HPDE6-E6E7 (cell line): ENCODE results near the gene CPLX1.
A peak's percentile ranks its signal among the peaks of the same experiment; 100 is the strongest.
"Not testable (repeated sequence)": the region's sequence is repeated elsewhere in the genome, so short reads cannot be mapped to it uniquely, and the experiment has no call there.

ENCODE experiments used
- DNase-seq: peaks from one replicate; pipeline ENCODE4 v3.0.0; 2011; ENCODE audit warnings: missing footprints; ENCODE audit errors: extremely low spot score

The CPLX1 gene

DNA sequence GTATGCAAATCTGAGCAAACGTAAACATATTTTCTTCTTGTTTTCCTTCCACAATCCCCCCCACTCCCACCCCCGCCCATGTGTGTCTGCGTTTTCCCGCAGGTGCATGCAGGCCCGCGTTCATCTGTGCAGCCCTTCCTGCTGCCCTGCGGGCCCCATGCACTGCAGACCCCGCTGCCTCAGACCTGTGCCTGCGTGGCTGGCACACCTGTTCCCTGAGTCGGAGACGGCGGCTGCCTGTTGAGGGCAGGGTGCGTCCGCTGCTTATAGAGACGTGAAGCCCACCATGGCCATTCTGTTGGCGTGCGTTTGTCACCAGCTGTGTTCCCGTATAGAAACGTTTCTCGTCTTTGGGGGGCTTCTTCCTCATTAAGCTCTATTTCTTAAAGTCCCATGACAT is 68.8 kb downstream of the CPLX1 start:
- DNase-seq = no peak

GRCh38 chr4:754221-755120 is 71.5 kb downstream of the CPLX1 start:
- DNase-seq = no peak

DNA sequence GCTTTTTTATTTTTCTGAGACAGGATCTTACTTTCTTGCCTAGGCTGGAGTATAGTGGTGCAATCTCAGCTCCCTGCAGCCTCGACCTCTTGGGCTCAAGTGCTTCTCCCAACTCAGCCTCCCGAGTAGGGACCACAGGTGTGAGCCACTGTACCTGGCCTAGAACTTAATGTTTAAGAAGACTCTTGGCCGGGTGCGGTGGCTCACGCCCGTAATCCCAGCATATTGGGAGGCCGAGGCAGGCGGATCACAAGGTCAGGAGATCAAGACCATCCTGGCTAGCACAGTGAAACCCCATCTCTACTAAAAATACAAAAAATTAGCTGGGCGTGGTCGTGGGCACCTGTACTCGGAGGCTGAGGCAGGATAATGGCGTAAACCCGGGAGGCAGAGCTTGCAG is 72.7 kb downstream of the CPLX1 start:
- DNase-seq = not testable (repeated sequence)

DNA sequence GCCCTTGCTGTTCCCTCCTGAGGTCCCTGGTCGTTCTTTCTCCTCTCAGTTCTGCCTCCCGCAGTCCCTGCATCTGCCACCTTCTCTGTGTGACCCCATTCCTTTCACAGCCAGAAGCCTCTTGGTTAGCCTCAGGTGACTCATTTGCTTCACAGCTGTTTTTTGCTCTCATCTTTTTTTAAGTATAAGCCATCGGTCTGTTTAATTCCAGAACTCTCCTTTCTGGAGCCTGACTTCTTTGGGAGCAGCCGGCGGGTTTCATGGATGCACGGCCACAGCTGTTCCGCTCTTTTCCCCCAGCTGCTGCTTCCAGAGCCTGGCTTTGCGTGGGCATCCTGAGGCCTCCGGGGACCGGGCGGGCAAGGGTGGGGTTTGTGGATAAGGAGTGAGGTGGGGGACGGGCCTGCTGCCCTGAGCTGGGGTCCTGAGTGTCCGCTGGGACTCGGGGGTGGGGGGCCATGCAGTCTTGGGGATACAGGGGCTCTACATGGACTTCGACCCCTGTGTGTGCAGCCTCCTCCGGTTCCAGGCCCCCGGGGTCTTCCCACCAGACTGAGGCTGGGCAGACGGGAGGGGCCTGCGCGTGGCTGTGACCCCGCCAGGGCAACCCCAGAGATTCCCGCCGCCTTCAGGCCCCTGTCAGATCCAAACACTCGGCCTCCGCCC is 73.6 kb downstream of the CPLX1 start:
- DNase-seq = no peak

DNA sequence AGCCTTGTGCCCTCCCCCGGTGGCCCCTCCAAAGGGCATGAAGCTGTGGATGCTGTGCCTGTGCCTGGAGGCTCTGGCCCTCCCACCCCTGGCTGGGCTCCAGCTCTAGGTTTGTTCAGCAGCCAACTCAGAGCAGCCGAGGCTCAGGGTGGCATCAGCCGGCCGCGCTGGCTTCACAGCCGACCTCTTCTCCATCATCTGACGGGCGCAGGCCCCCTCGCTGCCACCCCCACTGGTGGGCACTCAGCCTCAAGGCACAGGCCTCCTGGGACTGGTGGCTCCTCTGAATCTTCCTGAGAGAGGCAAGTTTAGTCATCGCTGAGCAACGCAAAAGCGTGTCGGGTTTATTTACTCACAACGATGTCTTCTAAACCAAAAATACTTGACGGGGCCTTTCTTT is 74.3 kb downstream of the CPLX1 start:
- DNase-seq = no peak

DNA sequence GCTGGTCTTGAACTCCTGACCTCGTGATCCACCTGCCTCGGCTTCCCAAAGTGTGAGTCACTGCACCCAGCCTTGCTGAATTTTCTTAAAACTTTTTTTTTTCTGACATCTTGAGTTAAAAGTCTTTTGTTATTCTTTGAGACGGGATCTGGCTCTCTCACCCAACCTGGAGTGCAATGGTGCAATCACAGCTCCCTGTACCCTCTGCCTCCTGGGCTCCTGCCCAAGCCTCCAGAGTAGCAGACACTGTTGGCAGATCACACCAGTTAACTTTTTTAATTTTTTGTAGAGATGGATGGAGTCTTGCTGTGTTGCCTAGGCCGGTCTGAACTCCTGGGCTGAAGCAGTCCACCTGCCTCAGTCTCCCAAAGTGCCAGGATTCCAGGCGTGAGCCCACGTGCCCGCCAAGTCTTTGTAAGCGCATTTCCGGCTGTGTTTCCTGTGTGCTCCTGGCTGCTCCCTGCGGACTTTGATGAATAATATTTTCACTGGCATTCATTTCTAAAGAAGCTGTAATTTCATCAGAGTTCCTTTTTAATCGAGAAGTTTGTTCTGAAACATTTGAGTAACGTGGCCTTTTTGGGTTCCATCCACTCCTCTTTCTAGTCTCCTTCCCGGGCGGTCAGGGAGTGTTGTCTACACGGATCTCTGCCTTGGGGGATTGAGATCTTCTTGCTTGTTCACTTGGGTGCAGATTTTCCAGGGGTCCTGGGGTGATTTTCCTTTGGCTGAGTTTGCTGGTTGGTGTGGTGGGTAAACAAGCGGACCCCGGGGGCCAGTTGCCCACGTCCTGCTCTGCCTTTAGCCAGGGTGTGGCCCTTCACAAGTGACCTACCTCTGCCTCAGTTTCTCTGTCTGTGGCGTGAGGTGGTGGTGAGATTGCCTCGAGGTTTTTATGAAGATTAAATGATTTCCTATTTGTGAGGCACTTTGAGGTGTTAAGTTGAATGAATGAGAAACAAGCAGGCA is 75.9 kb downstream of the CPLX1 start:
- no peak for DNase-seq

DNA sequence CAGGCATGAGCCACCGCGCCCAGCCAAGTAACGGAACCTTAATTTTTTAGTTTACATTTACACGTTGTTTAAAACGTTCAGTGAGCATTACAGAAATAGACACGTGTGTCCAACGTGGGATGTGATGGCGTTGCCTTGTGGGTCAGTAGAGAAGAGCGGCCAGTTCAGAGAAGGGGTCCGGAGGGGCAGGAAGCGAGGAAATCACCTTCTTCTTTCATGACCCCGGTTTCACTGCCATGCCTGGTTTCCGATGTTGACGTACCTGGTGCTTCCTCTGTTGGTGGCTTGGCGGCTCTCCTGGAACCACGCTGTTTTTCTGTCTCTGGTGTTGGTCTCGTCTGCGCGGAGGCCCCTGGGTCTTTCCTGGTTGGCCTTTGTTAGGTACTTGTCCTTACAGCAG is 77.5 kb downstream of the CPLX1 start:
- no peak for DNase-seq

DNA sequence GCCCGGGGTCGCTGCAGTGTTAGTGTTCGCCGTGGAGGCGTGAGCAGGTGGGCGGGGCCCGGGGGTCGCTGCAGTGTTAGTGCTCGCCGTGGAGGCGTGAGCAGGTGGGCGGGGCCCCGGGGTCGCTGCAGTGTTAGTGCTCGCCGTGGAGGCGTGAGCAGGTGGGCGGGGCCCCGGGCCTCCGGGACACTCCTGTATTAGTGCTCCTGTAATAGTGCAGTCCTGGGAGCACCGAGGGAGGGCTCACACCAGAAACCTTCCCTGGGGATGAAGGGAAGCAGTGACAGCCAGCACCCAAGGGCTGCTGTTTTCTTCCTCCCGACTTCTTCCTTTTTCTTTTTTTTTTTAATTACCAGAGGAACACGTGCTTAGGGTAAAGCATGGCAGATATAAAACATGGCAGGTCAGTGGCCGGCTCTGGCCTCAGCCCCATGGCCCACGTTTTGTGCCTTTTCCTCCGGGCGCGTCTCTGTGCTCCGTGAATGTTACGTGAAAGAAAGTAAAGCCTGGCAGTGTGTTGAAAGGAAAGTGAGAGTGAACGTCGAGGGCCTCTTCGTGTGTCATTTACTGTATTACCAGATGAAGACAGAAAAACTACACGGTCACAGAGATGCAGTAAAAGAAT is 78.3 kb downstream of the CPLX1 start:
- DNase-seq = no peak

DNA sequence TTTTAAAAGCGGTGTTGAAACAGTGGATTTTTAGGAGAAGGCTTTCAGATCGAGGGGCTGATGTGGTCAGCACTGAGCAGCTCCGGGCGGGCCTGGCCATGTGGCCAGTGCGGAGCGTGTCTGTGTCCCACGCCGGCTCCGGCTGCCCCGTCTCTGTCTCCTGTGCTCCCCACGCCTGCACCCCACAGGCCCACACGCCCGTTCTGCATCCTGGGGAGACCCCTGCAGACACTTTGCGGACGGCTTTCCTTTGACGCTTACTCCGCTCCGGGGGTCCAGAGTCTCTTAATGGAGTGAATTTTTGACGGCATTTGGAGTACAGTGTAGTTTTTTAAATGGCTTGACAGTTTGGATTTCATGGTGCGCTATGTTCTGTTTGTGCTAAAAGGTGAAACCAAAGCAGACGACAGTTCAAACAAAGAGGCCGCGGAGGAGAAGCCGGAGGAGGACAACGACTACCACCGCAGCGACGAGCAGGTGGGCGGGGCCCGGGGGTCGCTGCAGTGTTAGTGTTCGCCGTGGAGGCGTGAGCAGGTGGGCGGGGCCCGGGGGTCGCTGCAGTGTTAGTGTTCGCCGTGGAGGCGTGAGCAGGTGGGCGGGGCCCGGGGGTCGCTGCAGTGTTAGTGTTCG is 81.6 kb downstream of the CPLX1 start:
- DNase-seq = no peak

DNA sequence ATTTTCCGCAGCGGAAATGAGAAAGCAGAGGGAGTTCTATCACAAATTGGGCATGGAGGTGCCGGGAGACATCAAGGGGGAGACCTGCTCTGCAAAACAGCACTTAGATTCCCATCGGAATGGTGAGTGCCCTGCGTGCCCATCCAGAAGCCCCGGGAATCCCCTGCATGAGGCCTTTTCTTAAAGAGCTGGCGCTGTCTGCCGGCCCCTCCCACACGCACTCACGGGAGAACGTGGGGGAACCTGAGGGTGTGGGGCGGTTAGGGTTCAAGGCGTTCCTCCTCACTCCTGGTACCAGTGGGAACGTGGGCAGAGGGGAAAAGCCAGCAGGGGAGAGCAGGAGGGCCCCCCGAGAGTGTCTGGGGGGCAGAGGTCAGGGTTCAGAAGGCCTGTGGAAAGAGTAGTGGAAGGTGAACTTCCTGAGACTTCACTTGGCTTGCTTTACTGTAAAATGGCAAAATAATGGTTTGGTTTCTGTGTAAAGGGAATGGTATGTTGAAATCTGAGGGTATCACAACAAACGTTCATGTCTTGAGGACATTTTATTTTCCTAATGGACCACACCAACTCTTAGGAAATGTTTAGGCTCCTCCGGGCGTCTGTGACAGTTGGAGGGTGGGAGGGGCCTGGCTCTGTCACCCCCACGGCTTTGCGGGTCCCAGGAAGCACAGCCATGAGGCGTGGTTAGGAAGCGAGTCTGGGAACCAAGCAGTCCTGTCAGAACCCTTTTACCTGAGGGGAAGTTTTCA is 82.3 kb downstream of the CPLX1 start:
- no peak for DNase-seq

- peak; percentile 80 for DNase-seq
These were observed 83.1 kb downstream of the CPLX1 start for GRCh38 chr4:742742-743311.

DNA sequence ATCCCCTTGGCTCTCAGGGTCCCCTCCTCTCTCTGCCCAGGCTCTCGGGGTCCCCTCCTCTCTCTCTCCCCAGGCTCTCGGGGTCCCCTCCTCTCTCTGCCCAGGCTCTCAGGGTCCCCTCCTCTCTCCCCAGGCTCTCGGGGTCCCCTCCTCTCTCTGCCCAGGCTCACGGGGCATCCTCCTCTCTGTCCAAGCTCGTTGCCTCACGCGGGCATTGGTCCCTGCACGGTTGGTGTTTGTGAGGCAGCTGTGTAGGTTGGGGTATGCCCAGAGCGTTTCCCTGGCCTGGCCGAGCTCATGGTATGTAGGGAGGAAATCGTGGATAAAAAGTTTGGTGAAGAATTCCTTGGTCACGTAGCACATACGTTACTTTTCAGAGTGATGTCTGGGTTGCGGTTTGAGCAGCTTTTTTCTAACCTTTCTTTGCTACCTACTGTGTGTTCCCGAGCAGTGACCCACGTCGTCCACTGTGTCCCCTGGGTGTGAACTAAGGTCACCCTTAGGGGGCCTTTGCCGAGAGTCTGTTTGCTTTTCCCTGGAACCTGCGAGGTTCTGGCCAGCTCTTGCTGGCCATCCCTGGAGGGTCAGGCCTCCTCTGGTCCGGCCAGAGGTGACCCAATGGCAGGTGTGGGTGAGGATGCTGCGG is 83.7 kb downstream of the CPLX1 start:
- no peak for DNase-seq

DNA sequence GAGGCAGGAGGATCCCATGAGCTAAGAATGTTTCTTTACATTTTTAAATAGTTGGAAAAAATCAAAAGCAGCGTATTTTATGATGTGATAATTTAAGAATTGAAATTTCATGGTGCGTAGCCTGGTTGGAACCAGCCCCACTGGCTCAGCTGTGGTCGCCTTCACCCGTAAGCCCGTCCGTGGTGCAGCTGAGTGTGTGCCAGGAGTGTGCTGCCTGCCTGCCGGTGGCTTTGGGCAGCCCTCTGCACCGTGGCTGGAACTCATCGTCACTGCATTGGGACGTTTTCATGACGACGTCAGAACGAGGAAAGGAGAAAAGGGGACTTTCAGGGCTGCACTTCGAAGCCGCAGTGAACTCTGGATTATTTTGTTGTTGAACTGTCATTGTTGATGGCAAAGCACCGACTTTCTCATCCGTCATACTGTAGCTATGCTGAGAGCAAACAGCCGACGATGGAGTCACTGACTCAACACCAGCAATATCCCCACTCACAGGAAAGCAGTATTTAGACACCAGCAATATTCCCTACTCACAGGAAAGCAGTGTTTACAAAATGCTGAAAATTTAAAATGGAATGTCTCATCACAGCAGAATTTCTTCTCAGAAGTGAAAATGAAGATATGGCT is 85.2 kb downstream of the CPLX1 start:
- no peak for DNase-seq

GRCh38 chr4:740011-740410 is 85.9 kb downstream of the CPLX1 start:
- no peak for DNase-seq

- DNase-seq = no peak
These were observed 86.4 kb downstream of the CPLX1 start for GRCh38 chr4:739569-739968.

- DNase-seq = no peak
These were observed 87.1 kb downstream of the CPLX1 start for GRCh38 chr4:738781-739280.

DNA sequence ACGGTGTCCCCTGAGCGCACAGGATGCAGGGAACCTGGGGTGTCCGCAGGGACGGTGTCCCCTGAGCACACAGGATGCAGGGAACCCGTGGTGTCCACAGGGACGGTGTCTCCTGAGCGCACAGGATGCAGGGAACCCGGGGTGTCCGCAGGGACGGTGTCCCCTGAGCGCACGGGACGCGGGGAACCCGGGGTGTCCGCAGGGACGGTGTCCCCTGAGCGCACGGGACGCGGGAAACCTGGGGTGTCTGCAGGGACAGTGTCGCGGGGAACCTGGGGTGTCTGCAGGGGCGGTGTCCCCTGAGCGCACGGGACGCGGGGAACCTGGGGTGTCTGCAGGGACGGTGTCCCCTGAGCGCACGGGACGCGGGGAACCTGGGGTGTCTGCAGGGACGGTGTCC is 89.4 kb downstream of the CPLX1 start:
- not testable (repeated sequence) for DNase-seq

DNA sequence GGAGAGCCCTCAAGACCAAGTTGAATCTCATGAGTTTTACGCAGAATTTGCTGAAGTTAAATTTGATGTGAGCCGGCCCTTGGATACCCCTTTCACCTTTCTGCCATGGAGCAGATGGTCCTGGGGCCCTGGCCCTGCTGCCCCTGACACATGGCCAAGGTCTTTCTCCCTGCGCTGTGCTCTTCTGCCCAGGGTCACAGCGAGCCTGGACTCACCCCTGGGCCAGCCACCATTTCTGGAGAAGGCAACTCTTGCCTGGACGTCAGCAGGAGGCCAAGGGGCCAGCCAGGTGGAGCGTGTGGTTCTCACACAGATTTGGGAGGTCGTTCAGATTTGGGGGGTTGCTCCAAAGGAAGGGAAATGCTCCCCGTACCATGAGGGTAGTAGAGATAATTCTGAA is 90.3 kb downstream of the CPLX1 start:
- no peak for DNase-seq
